Measurements from ENCODE around the gene REPS1. TPM values are rescaled to one million over a fixed set of nuclear protein-coding genes. Genes with fewer than 3 reads are reported as not detected.

REPS1 gene
- total and polyA plus RNA-seq, 2 experiments from 2014 or later = 30.0 to 43.1 TPM

DNA sequence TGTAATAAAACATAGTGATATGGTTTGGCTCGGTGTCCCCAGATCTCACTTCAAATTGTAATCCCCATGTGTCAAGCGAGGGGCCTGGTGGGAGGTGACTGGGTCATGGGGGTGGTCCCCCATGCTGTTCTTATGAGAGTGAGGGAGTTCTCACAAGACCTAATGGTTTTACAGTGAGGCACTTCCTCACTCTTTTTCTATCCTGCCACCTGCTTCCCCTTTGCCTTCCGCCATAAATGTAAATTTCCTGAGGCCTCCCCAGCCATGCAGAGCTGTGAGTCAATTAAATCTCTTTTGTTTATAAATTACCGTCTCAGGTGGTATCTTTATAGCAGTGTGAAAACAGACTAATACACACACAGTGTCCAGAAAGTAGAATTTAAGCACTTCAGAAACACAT is 78.5 kb downstream of the REPS1 start:
- Histone ChIP-seq H3K27ac (no peak overlapping the region), H3K79me2 (no peaks in the 10 kb centered on the region), H3K27me3 (no peaks in the 10 kb centered on the region), H3K4me2 (no peak overlapping the region), H2AFZ (no peak overlapping the region), H4K20me1 (ENCODE audit: insufficient read depth, poor library complexity, severe bottlenecking) (no peaks in the 10 kb centered on the region), H3K36me3 (replicated peaks; ENCODE audit: insufficient read depth, low read depth) (peaks cover 9% of the 10 kb centered on the region), H3K4me1 (ENCODE audit: insufficient read depth) (no peaks in the 10 kb centered on the region), H3K9me3 (ENCODE audit: low read depth) (no peaks in the 10 kb centered on the region), H3K9me2 (replicated peaks; ENCODE audit: insufficient read depth) (no peaks in the 10 kb centered on the region), H3K4me3 (no peak overlapping the region)
- 80% methylated on average over 4 of the region's 4 CpGs for whole genome bisulfite sequencing (ENCODE audit: low lambda C conversion rate, missing lambda C conversion rate)
- no peak for DNase-seq (ENCODE audit: low spot score)
- TF ChIP-seq, protein P1, sequence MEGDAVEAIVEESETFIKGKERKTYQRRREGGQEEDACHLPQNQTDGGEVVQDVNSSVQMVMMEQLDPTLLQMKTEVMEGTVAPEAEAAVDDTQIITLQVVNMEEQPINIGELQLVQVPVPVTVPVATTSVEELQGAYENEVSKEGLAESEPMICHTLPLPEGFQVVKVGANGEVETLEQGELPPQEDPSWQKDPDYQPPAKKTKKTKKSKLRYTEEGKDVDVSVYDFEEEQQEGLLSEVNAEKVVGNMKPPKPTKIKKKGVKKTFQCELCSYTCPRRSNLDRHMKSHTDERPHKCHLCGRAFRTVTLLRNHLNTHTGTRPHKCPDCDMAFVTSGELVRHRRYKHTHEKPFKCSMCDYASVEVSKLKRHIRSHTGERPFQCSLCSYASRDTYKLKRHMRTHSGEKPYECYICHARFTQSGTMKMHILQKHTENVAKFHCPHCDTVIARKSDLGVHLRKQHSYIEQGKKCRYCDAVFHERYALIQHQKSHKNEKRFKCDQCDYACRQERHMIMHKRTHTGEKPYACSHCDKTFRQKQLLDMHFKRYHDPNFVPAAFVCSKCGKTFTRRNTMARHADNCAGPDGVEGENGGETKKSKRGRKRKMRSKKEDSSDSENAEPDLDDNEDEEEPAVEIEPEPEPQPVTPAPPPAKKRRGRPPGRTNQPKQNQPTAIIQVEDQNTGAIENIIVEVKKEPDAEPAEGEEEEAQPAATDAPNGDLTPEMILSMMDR (IDR thresholded peaks at IDR 0.05; ENCODE audit: poor library complexity) = no peak
- no peak for TF ChIP-seq EZH2 (IDR thresholded peaks at IDR 0.05; ENCODE audit: borderline replicate concordance)
- TF ChIP-seq EZH2phosphoT487 (IDR thresholded peaks at IDR 0.05; ENCODE audit: low read depth, severe bottlenecking, unreplicated experiment) = no peak

DNA sequence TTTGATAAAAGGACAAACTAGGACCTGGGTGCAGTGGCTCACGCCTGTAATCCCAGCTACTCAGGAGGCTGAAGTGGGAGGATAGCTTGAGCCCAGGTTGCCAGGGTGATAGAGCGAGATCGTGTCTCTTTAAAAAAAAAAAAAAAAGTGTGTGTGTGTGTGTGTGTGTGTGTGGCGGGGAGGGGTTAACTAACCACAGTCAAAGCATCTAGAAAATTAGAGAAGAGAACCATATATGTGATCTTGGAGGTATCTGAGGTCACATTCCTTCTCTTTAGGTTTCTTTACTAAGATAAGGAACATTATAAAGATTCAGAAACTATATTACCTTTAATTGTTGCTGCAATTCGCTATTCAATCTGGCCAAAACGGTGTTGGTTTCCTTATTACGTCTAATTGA is 80.9 kb downstream of the REPS1 start:
- 63% methylated on average over 7 of the region's 7 CpGs for WGBS (ENCODE audit: low lambda C conversion rate, missing lambda C conversion rate)
- no peaks in the 10 kb centered on the region for H3K27me3 ChIP-seq
- TF ChIP-seq EZH2phosphoT487 (IDR thresholded peaks at IDR 0.05; ENCODE audit: low read depth, severe bottlenecking, unreplicated experiment) (no peak), EZH2 (IDR thresholded peaks at IDR 0.05; ENCODE audit: borderline replicate concordance) (no peak)
- TF ChIP-seq, protein P1 (IDR thresholded peaks at IDR 0.05; ENCODE audit: poor library complexity) = no peak
- no peaks in the 10 kb centered on the region for H3K79me2 ChIP-seq
- H3K27ac ChIP-seq = no peak overlapping the region
- H3K9me2 ChIP-seq (replicated peaks; ENCODE audit: insufficient read depth) = no peaks in the 10 kb centered on the region
- H2AFZ ChIP-seq = no peak overlapping the region
- H3K9me3 ChIP-seq (ENCODE audit: low read depth) = no peaks in the 10 kb centered on the region
- no peak for DNase-seq (ENCODE audit: low spot score)
- no peak overlapping the region for H3K4me3 ChIP-seq
- H3K36me3 ChIP-seq (replicated peaks; ENCODE audit: insufficient read depth, low read depth) = peaks cover 9% of the 10 kb centered on the region
- H3K4me2 ChIP-seq = no peak overlapping the region
- H4K20me1 ChIP-seq (ENCODE audit: insufficient read depth, poor library complexity, severe bottlenecking) = no peaks in the 10 kb centered on the region
- H3K4me1 ChIP-seq (ENCODE audit: insufficient read depth) = no peaks in the 10 kb centered on the region

DNA sequence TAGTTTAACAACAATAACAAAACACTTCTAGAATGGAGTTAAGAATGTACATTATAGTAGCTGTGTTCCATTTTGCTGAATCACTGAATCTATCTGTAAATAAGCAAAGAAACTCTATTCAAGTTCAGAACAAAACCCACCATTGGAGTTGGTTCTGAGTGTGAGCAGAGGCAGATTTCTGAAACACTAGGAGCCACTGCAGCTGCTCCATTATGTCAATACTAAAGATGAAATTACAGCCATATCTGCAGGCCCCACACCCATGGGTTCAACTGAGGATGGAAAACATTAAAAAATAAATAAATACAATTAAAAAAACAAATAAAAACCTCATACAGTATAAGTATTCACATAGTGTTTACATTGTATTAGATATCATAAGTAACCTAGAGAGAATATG is 91.0 kb downstream of the REPS1 start:
- Histone ChIP-seq H3K4me1 (ENCODE audit: insufficient read depth) (no peaks in the 10 kb centered on the region), H3K79me2 (no peaks in the 10 kb centered on the region)
- no peak for DNase-seq (ENCODE audit: low spot score)

More for the DNA sequence above, 91.0 kb downstream of the REPS1 start:
- H3K36me3 ChIP-seq (replicated peaks; ENCODE audit: insufficient read depth, low read depth) = no peaks in the 10 kb centered on the region
- no peak for TF ChIP-seq EZH2 (IDR thresholded peaks at IDR 0.05; ENCODE audit: borderline replicate concordance)
- no peak for TF ChIP-seq EZH2phosphoT487 (IDR thresholded peaks at IDR 0.05; ENCODE audit: low read depth, severe bottlenecking, unreplicated experiment)
- TF ChIP-seq, protein P1 (IDR thresholded peaks at IDR 0.05; ENCODE audit: poor library complexity) = no peak
- H2AFZ ChIP-seq = no peak overlapping the region
- no peaks in the 10 kb centered on the region for H3K9me3 ChIP-seq (ENCODE audit: low read depth)
- H3K9me2 ChIP-seq (replicated peaks; ENCODE audit: insufficient read depth) = no peaks in the 10 kb centered on the region
- no peak overlapping the region for H3K27ac ChIP-seq
- no peak overlapping the region for H3K4me3 ChIP-seq
- H3K4me2 ChIP-seq = no peak overlapping the region
- no peaks in the 10 kb centered on the region for H4K20me1 ChIP-seq (ENCODE audit: insufficient read depth, poor library complexity, severe bottlenecking)
- no peaks in the 10 kb centered on the region for H3K27me3 ChIP-seq
